Stimulated activated CD4-positive, alpha-beta T cell treated with anti-CD3 and anti-CD28 coated beads, Interleukin-4, amount 100 ng/mL, for 48 hours (primary cell): ENCODE measurements around the gene PPM1G.
"Not testable (repeated sequence)": the region's sequence is repeated elsewhere in the genome, so short reads cannot be mapped to it uniquely, and the experiment has no call there.

Experiments
- DNase-seq, 2 donors: peaks; one replicate each; pipeline ENCODE4 v3.0.0-alpha.2; 2020; ENCODE audit warnings: low read depth in 2 of 2

The PPM1G gene

GRCh38 chr2:27376151-27376865, 33.1 kb downstream of the PPM1G start:
- DNase-seq, result no peak

GRCh38 chr2:27375513-27376099, 33.8 kb downstream of the PPM1G start:
- DNase-seq, result no peak

GRCh38 chr2:27373567-27373966, 35.8 kb downstream of the PPM1G start:
- no peak for DNase-seq

GRCh38 chr2:27372937-27373336, 36.5 kb downstream of the PPM1G start:
- no peak for DNase-seq

GRCh38 chr2:27370816-27371620, 38.4 kb downstream of the PPM1G start:
- DNase-seq, result peak in 1 of 2 donors; percentile 21

GRCh38 chr2:27370026-27370815, 39.2 kb downstream of the PPM1G start, which contains the start of the genes EIF2B4 and SNX17:
Gene EIF2B4, minus strand, starts transcription at chr2:27370338. Its CDS starts 24 bp downstream, at chr2:27370314.
Gene SNX17, plus strand, starts transcription at chr2:27370616. Its CDS starts 128 bp downstream, at chr2:27370744.
- peak; percentile 98 for DNase-seq

GRCh38 chr2:27369471-27370025, 39.8 kb downstream of the PPM1G start:
- DNase-seq, result no peak

- no peak for DNase-seq
These were observed 45.5 kb downstream of the PPM1G start for GRCh38 chr2:27363933-27364332.

GRCh38 chr2:27362678-27363420, 46.5 kb downstream of the PPM1G start:
- DNase-seq, result no peak

GRCh38 chr2:27356382-27357181, 52.8 kb downstream of the PPM1G start, which contains the start of gene GTF3C2:
Gene GTF3C2, minus strand, starts transcription at chr2:27356764. Its CDS starts 13,210 bp downstream, at chr2:27343554.
- peak; percentile 84 to 88 for DNase-seq

GRCh38 chr2:27356056-27356381, 53.4 kb downstream of the PPM1G start:
- DNase-seq, result peak in 1 of 2 donors; percentile 44

- DNase-seq, result no peak
These were observed 54.8 kb downstream of the PPM1G start for GRCh38 chr2:27354597-27354927.

GRCh38 chr2:27353762-27354596, 55.4 kb downstream of the PPM1G start:
- DNase-seq, result no peak

- not testable (repeated sequence) for DNase-seq
These were observed 56.0 kb downstream of the PPM1G start for GRCh38 chr2:27353386-27353761.

- DNase-seq, result peak in 1 of 2 donors; percentile 8
These were observed 57.4 kb downstream of the PPM1G start for GRCh38 chr2:27351802-27352598.

GRCh38 chr2:27350106-27350693, 59.2 kb downstream of the PPM1G start:
- DNase-seq, result no peak

- no peak for DNase-seq
These were observed 61.8 kb downstream of the PPM1G start for GRCh38 chr2:27347641-27348040.

- DNase-seq, result no peak
These were observed 73.2 kb downstream of the PPM1G start for GRCh38 chr2:27336173-27336572.
